Measurements from ENCODE around the gene MOB1B. TPM values are rescaled to one million over a fixed set of nuclear protein-coding genes. Genes with fewer than 3 reads are reported as not detected.

MOB1B gene
- total RNA-seq, 2 donors from 2014 or later = 13.6 to 19.7 TPM

DNA sequence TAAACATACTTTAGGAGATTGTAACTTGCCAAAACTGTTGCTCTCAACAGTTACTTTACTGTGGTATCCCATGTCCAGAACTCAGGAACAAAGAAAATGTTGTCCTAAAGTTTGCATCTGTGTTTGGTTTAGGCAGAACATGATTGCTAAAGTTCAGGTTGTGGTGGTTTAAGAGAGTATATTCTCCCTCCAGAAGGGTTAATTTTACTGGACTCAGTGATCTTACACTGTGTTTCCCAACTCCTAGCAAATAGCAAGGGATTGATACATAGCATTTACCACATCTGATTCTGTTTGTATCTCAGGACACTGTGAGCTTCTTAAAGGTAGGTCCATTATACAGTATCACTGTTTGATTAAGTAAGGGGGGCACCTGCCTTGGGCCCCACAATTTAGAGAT is 78.0 kb downstream of the MOB1B start:
- H3K9me3 ChIP-seq = no peaks in the 10 kb centered on the region
- no peak for DNase-seq (ENCODE audit: low spot score)
- no peak for TF ChIP-seq POLR2A (IDR thresholded peaks at IDR 0.05)
- TF ChIP-seq CTCF (IDR thresholded peaks at IDR 0.05) = no peak
- TF ChIP-seq POLR2AphosphoS5 (IDR thresholded peaks at IDR 0.05) = no peak
- no peaks in the 10 kb centered on the region for H3K27me3 ChIP-seq (replicated peaks; ENCODE audit: insufficient read depth)
- intact Hi-C loops (cut with DNase I) = no loop called here
- no peaks in the 10 kb centered on the region for H3K36me3 ChIP-seq
- H3K27ac ChIP-seq = no peak overlapping the region
- H3K4me1 ChIP-seq (replicated peaks) = no peaks in the 10 kb centered on the region
- H3K4me3 ChIP-seq = no peak overlapping the region

DNA sequence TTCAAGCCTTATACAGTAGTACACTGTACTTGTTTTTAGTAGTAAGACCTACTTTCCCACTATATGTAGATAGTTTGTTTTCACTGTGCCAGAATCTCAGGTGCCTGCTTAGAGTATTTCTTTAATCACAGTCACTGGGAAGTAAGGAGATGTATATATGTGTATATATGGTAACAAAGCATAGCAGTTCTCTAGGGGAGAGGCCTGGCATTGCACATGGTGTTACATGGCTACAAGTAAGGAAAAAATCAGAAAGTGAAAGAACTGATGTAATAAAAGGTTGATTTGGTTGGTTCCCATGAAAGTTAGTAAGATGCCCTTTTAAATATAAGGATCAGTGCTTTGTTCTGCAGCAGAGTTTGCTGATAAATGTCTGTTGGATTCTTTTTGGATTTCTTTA is 81.9 kb downstream of the MOB1B start:
- no peaks in the 10 kb centered on the region for H3K36me3 ChIP-seq
- H3K4me3 ChIP-seq = no peak overlapping the region
- H3K9me3 ChIP-seq = no peaks in the 10 kb centered on the region
- no peak for TF ChIP-seq POLR2AphosphoS5 (IDR thresholded peaks at IDR 0.05)
- no peak for TF ChIP-seq CTCF (IDR thresholded peaks at IDR 0.05)
- no peak for TF ChIP-seq POLR2A (IDR thresholded peaks at IDR 0.05)
- no peak for DNase-seq (ENCODE audit: low spot score)
- H3K27ac ChIP-seq = no peak overlapping the region
- no peaks in the 10 kb centered on the region for H3K4me1 ChIP-seq (replicated peaks)
- intact Hi-C loops (cut with DNase I) = no loop called here
- no peaks in the 10 kb centered on the region for H3K27me3 ChIP-seq (replicated peaks; ENCODE audit: insufficient read depth)

DNA sequence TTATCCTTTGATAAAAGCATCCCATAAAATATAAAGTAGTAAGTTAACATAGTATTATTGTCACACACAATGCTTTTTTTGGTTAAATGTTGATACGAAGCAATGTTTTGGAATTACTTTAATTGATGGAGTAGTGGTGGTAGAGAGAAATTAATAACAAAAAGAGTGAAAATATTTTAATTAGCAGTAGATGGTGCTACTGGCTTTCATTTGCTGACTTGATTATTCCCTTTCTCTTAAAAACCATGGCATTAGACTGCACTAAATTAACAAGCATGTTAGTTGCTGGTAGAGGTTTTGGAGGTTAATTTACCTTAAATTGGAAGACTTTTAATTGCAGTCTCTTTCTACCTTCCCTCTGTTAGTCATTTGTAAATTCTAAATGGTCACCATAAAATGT is 82.4 kb downstream of the MOB1B start:
- H3K9me3 ChIP-seq = no peaks in the 10 kb centered on the region
- DNase-seq (ENCODE audit: low spot score) = no peak
- intact Hi-C loops (cut with DNase I) = no loop called here
- no peak for TF ChIP-seq POLR2A (IDR thresholded peaks at IDR 0.05)
- TF ChIP-seq CTCF (IDR thresholded peaks at IDR 0.05) = no peak
- no peak for TF ChIP-seq POLR2AphosphoS5 (IDR thresholded peaks at IDR 0.05)
- H3K27ac ChIP-seq = no peak overlapping the region
- 95% methylated on average over 1 of the region's 1 CpG for WGBS
- no peaks in the 10 kb centered on the region for H3K4me1 ChIP-seq (replicated peaks)
- no peaks in the 10 kb centered on the region for H3K27me3 ChIP-seq (replicated peaks; ENCODE audit: insufficient read depth)
- H3K36me3 ChIP-seq = no peaks in the 10 kb centered on the region
- H3K4me3 ChIP-seq = no peak overlapping the region

GRCh38 chr4:70991596-70991995 is 89.4 kb downstream of the MOB1B start:
- intact Hi-C loops (cut with DNase I) = loop anchor here (10.0 kb wide), 1 partner anchor 87 kb away; the partner anchor contains the start of gene MOB1B
- no peaks in the 10 kb centered on the region for H3K36me3 ChIP-seq
- 76% methylated on average over 2 of the region's 2 CpGs for WGBS
- TF ChIP-seq CTCF (IDR thresholded peaks at IDR 0.05) (no peak), POLR2A (IDR thresholded peaks at IDR 0.05) (no peak)
- H3K4me1 ChIP-seq (replicated peaks) = no peaks in the 10 kb centered on the region
- no peak for DNase-seq (ENCODE audit: low spot score)
- no peaks in the 10 kb centered on the region for H3K9me3 ChIP-seq
- no peaks in the 10 kb centered on the region for H3K27me3 ChIP-seq (replicated peaks; ENCODE audit: insufficient read depth)
- no peak overlapping the region for H3K4me3 ChIP-seq
- no peak overlapping the region for H3K27ac ChIP-seq

- Histone ChIP-seq H3K4me3 (peak overlapping the region in 1 of 2 donors; percentile 73), H3K4me1 (replicated peaks) (no peaks in the 10 kb centered on the region), H3K27me3 (replicated peaks; ENCODE audit: insufficient read depth) (no peaks in the 10 kb centered on the region), H3K27ac (peak overlapping the region; percentile 84 to 89), H3K36me3 (no peaks in the 10 kb centered on the region), H3K9me3 (no peaks in the 10 kb centered on the region)
- TF ChIP-seq POLR2AphosphoS5 (IDR thresholded peaks at IDR 0.05) (no peak), CTCF (IDR thresholded peaks at IDR 0.05) (no peak), POLR2A (IDR thresholded peaks at IDR 0.05) (no peak)
- DNase-seq (ENCODE audit: low spot score) = no peak
- 72% methylated on average over 5 of the region's 5 CpGs for WGBS
- intact Hi-C loops (cut with DNase I) = loop anchor here (2.0 to 10.0 kb wide), 2 partner anchors 88 to 154 kb away; partner anchors contain the start of genes GRSF1 and MOB1B
Observed at GRCh38 chr4:70992391-70992881, 90.3 kb downstream of the MOB1B start.
